Osteocyte (in vitro differentiated cells): ENCODE results near the gene NEK8. TPM values are rescaled to one million over a fixed set of nuclear protein-coding genes. Genes with fewer than 3 reads are reported as not detected.

Source experiments
- DNase-seq: peaks from one replicate; pipeline ENCODE4 v3.0.0; 2021; ENCODE audit warnings: mixed read lengths; ENCODE audit not compliant: unreplicated experiment; ENCODE audit errors: extremely low spot score
- H3K27ac Mint-ChIP-seq: one replicate; pipeline ENCODE4 v1.8.0; 2021; ENCODE audit warnings: mild to moderate bottlenecking, mixed read lengths; ENCODE audit not compliant: unreplicated experiment
- H3K27me3 Mint-ChIP-seq: one replicate; pipeline ENCODE4 v1.8.0; 2021; ENCODE audit warnings: mixed read lengths; ENCODE audit not compliant: unreplicated experiment
- H3K36me3 Mint-ChIP-seq: one replicate; pipeline ENCODE4 v1.8.0; 2021; ENCODE audit warnings: mixed read lengths; ENCODE audit not compliant: unreplicated experiment
- H3K4me1 Mint-ChIP-seq: one replicate; pipeline ENCODE4 v1.8.0; 2021; ENCODE audit warnings: mixed read lengths; ENCODE audit not compliant: unreplicated experiment
- H3K4me3 Mint-ChIP-seq: one replicate; pipeline ENCODE4 v1.8.0; 2021; ENCODE audit warnings: mild to moderate bottlenecking, moderate library complexity, mixed read lengths; ENCODE audit not compliant: unreplicated experiment
- H3K9me3 Mint-ChIP-seq: one replicate; pipeline ENCODE4 v1.8.0; 2021; ENCODE audit warnings: mixed read lengths; ENCODE audit not compliant: unreplicated experiment
- total RNA-seq: library from RNA; stranded (reverse); gene quantifications from 2 replicates; pipeline ENCODE4 v1.2.1, GENCODE V29; 2021
- TF ChIP-seq, protein P1 (sequence below): fragments of 200-600 bp; sonication (generic); IDR thresholded peaks from 2 replicates; pipeline ENCODE4 v1.5.0; 2021; ENCODE audit warnings: antibody characterized with exemption, mild to moderate bottlenecking, moderate library complexity

The NEK8 gene
- total RNA-seq, 1 donor from 2014 or later, result 9.9 TPM

DNA sequence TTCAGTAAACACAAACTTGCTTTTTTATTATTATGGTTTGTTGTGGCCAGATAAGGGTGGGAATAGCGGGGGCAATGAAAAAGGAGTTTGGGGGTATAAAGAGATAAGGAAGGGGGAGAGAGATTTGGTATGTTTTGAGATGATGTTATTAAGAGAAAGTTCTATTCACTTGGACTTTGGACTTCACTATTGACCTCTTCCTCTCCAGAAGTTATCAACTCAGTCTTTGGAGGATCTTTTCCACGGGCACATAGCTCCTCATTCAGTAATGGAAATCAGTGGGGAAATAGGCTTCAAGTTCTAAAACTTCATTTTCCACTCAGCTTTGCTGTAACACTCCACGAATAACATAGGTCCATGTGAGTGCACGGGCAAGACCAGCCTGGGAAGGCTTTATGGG, 40.1 kb upstream of the NEK8 start:
- H3K27ac Mint-ChIP-seq, result no peak overlapping the region
- H3K9me3 Mint-ChIP-seq, result no peaks in the 10 kb centered on the region
- no peaks in the 10 kb centered on the region for H3K27me3 Mint-ChIP-seq
- H3K4me3 Mint-ChIP-seq, result no peak overlapping the region
- TF ChIP-seq, protein P1, sequence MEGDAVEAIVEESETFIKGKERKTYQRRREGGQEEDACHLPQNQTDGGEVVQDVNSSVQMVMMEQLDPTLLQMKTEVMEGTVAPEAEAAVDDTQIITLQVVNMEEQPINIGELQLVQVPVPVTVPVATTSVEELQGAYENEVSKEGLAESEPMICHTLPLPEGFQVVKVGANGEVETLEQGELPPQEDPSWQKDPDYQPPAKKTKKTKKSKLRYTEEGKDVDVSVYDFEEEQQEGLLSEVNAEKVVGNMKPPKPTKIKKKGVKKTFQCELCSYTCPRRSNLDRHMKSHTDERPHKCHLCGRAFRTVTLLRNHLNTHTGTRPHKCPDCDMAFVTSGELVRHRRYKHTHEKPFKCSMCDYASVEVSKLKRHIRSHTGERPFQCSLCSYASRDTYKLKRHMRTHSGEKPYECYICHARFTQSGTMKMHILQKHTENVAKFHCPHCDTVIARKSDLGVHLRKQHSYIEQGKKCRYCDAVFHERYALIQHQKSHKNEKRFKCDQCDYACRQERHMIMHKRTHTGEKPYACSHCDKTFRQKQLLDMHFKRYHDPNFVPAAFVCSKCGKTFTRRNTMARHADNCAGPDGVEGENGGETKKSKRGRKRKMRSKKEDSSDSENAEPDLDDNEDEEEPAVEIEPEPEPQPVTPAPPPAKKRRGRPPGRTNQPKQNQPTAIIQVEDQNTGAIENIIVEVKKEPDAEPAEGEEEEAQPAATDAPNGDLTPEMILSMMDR, result no peak
- no peak for DNase-seq
- H3K36me3 Mint-ChIP-seq, result peaks cover 65% of the 10 kb centered on the region
- H3K4me1 Mint-ChIP-seq, result no peaks in the 10 kb centered on the region

DNA sequence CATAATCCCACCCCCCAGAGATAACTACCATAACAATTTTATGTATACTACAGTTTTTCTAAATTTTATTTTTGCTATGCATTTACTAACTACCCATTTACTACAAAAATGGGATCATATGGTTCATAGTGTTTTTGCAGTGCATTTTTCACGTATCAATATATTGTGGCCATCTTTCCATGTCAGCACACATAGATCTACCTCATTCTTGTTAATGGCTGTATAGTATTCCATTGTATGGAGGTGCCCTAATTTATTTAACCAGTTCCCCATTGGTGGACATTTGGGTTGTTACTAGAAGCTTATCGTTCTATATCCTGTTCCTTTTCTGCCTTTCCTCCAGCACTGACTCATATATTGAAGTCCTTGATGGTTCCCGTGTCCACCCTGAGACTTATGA, 39.6 kb upstream of the NEK8 start:
- TF ChIP-seq, protein P1, result no peak
- Mint-ChIP-seq H3K9me3 (no peaks in the 10 kb centered on the region), H3K4me1 (no peaks in the 10 kb centered on the region), H3K4me3 (no peak overlapping the region), H3K27me3 (no peaks in the 10 kb centered on the region), H3K27ac (no peak overlapping the region), H3K36me3 (peaks cover 67% of the 10 kb centered on the region)
- no peak for DNase-seq

DNA sequence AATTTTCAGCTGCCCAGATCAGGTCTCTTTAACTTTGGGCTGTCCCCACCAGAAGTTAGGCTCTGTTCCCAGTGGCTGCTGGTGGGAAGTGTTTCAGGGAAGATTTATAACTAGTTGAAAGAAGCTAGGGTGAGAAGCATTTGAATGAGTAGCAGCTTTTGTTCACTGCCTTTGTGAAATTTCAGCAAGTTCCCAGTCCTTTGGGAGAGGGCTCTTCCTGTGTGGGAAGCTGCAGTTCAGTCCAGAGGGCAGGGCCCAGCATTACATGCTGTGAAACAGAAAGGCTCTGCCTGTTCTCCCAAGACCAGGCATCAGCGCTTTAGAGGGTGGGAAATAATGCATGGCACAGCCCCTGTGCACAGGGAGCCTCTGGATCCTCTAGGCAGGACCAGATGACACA, 34.7 kb upstream of the NEK8 start:
- DNase-seq, result no peak
- no peaks in the 10 kb centered on the region for H3K9me3 Mint-ChIP-seq
- no peak overlapping the region for H3K27ac Mint-ChIP-seq
- H3K4me3 Mint-ChIP-seq, result no peak overlapping the region
- H3K27me3 Mint-ChIP-seq, result no peaks in the 10 kb centered on the region
- peaks cover 40% of the 10 kb centered on the region for H3K36me3 Mint-ChIP-seq
- H3K4me1 Mint-ChIP-seq, result no peaks in the 10 kb centered on the region
- TF ChIP-seq, protein P1, result no peak

DNA sequence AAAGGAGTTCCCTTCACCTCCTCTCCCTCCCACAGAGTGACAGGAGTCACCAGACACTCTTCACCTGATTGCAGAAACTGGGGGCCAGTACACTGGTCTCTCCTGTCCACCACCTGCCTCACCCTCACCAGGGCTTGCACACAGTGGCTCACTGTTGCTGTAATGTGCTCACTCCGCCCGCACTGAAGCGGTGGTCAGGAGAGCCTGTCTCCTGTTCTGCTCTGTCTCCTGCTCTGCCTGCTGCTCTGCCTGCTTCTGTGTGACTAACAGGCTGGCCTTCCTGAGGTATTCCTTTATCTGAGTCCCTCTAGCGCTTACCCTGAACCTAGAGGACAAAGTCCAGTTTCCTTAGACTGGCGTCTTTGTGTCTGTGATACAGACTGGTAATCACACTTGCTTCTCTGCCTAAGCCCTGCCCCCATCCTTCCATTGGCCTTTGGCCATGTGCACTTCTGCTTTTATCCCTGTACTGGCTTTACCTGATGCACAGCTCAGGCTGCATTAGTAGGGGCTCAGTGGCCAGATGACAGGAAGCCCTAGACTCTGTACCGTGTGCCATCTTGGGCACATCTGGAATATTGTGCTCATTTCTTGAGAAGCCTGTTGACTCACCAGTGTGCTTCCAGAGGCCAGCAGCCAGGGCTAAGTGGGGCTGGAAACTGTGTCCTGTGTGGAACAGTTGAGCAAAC, 30.2 kb upstream of the NEK8 start:
- TF ChIP-seq, protein P1, result no peak
- no peak for DNase-seq
- Mint-ChIP-seq H3K27me3 (no peaks in the 10 kb centered on the region), H3K36me3 (peaks cover 37% of the 10 kb centered on the region), H3K9me3 (no peaks in the 10 kb centered on the region), H3K4me1 (no peaks in the 10 kb centered on the region), H3K27ac (no peak overlapping the region), H3K4me3 (no peak overlapping the region)

DNA sequence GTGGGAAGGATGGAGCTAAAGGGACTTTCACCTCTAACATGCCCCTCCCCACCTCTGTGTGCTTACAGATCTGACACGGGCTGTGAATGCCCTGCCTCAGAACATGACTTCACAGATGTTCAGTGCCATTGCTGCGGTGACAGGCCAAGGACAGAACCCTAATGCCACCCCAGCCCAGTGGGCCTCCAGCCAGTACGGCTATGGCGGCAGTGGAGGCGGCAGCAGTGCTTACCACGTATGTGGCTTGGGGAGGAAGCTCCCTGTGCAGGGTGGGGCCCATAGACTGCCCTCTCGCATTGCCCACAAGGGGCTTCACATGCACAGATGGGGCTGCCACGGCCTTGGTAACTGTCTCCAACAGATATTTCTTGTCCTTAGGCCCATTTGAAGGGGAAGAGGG, 28.3 kb upstream of the NEK8 start:
- Mint-ChIP-seq H3K36me3 (peaks cover 29% of the 10 kb centered on the region), H3K4me3 (no peak overlapping the region), H3K9me3 (no peaks in the 10 kb centered on the region), H3K27me3 (no peaks in the 10 kb centered on the region), H3K4me1 (no peaks in the 10 kb centered on the region), H3K27ac (no peak overlapping the region)
- TF ChIP-seq, protein P1, result no peak
- no peak for DNase-seq
